CD4-positive, alpha-beta memory T cell (primary cell): ENCODE results near the gene AREL1. TPM values are rescaled to one million over a fixed set of nuclear protein-coding genes. Genes with fewer than 3 reads are reported as not detected.

Source experiments
- CTCF ChIA-PET: fragments of 350-600 bp; sonication (Branson Sonifier 250); formaldehyde crosslinking; loops from one replicate; lab custom pipeline; 2021; ENCODE audit warnings: inconsistent platforms; ENCODE audit not compliant: partially characterized antibody; lab: Charles Lee
- POLR2A ChIA-PET: fragments of 350-600 bp; sonication (Branson Sonifier 250); formaldehyde crosslinking; loops from one replicate; lab custom pipeline; 2021; ENCODE audit not compliant: partially characterized antibody; lab: Charles Lee
- DNase-seq, 5 donors: peaks; one replicate each; pipeline versions ENCODE4 v3.0.0 to v3.0.0-alpha.2; 2020 to 2022; ENCODE audit warnings: mixed read lengths in 1 of 5
- H3K27ac ChIP-seq: one replicate; pipeline ENCODE4 v1.7.0; 2013; ENCODE audit warnings: low read depth, low read length
- H3K27me3 ChIP-seq: 2 replicates; pipeline ENCODE4 v1.7.0; 2013; ENCODE audit warnings: mild to moderate bottlenecking, low read length, moderate library complexity; ENCODE audit not compliant: insufficient read depth
- H3K36me3 ChIP-seq: 2 replicates; pipeline ENCODE4 v1.7.0; 2013; ENCODE audit warnings: mild to moderate bottlenecking, low read length, moderate library complexity; ENCODE audit not compliant: insufficient read depth
- H3K4me1 ChIP-seq: 2 replicates; pipeline ENCODE4 v1.7.0; 2013; ENCODE audit warnings: mild to moderate bottlenecking, low read length, moderate library complexity; ENCODE audit not compliant: insufficient read depth
- H3K4me3 ChIP-seq, 2 donors: one replicate each; pipeline ENCODE4 v1.7.0; 2013; ENCODE audit warnings: low read length in 2 of 2, mild to moderate bottlenecking in 1 of 2
- H3K9me3 ChIP-seq, 2 donors: one replicate each; pipeline ENCODE4 v1.7.0; 2013; ENCODE audit warnings: low read length in 2 of 2, control low read depth in 1 of 2; ENCODE audit not compliant: control insufficient read depth in 1 of 2
- H3K27ac Mint-ChIP-seq, 7 donors: one replicate each; pipeline ENCODE4 v1.8.0; 2020 to 2021; ENCODE audit warnings: mixed read lengths in 7 of 7, mild to moderate bottlenecking in 6 of 7, inconsistent platforms in 3 of 7, moderate library complexity in 3 of 7
- H3K27me3 Mint-ChIP-seq, 2 donors: one replicate each; pipeline ENCODE4 v1.8.0; 2020 to 2021; ENCODE audit warnings: mixed read lengths in 2 of 2
- H3K36me3 Mint-ChIP-seq, 2 donors: one replicate each; pipeline ENCODE4 v1.8.0; 2020 to 2021; ENCODE audit warnings: mixed read lengths in 2 of 2, inconsistent platforms in 1 of 2, mild to moderate bottlenecking in 1 of 2
- H3K4me1 Mint-ChIP-seq, 4 donors: one replicate each; pipeline ENCODE4 v1.8.0; 2020 to 2021; ENCODE audit warnings: mixed read lengths in 4 of 4, mild to moderate bottlenecking in 1 of 4
- H3K4me3 Mint-ChIP-seq, 8 donors: one replicate each; pipeline ENCODE4 v1.8.0; 2020 to 2021; ENCODE audit warnings: mixed read lengths in 8 of 8, mild to moderate bottlenecking in 7 of 8, moderate library complexity in 6 of 8, inconsistent platforms in 3 of 8
- H3K9me3 Mint-ChIP-seq, 8 donors: one replicate each; pipeline ENCODE4 v1.8.0; 2020 to 2021; ENCODE audit warnings: mixed read lengths in 8 of 8, mild to moderate bottlenecking in 5 of 8, inconsistent platforms in 3 of 8, moderate library complexity in 1 of 8
- intact Hi-C: fragments of 100-400 bp; cut with micrococcal nuclease; formaldehyde crosslinking; loops from one replicate; pipeline ENCODE4 v1.15.1; 2023
- polyA plus RNA-seq, 2 donors: library from polyadenylated mRNA; unstranded; fragments of 300-500 nt; fragmentation: Illumina TruSeq; gene quantifications; one replicate each; pipeline ENCODE4 v1.2.3, GENCODE V29; 2021
- total RNA-seq, 2 experiments: library from RNA; stranded (reverse); gene quantifications; one replicate each; pipeline ENCODE4 v1.2.3, GENCODE V29; 2021

The AREL1 gene
- total and polyA plus RNA-seq, 4 experiments from 2014 or later = 16.2 to 46.1 (median 34.3) TPM

GRCh38 chr14:74649167-74649566, 63.7 kb downstream of the AREL1 start:
- H3K4me1 ChIP-seq = no peaks in the 10 kb centered on the region
- H3K27me3 ChIP-seq = no peaks in the 10 kb centered on the region
- Mint-ChIP-seq H3K4me3 (no peak overlapping the region), H3K27ac (peak overlapping the region in 1 of 7 donors; percentile 59), H3K9me3 (no peaks in the 10 kb centered on the region), H3K4me1 (peaks cover 4 to 16% (median 10%) of the 10 kb centered on the region in 4 donors), H3K27me3 (peaks cover 2 to 4% of the 10 kb centered on the region in 2 donors), H3K36me3 (no peaks in the 10 kb centered on the region)
- H3K27ac ChIP-seq = no peak overlapping the region
- POLR2A ChIA-PET = interaction anchor here (1.0 kb wide), 1 partner anchor 75 kb away, joined by 3 read pairs; no protein-coding TSS in a partner anchor
- no peak for DNase-seq
- H3K9me3 ChIP-seq = no peaks in the 10 kb centered on the region
- intact Hi-C loops = no loop called here
- no peaks in the 10 kb centered on the region for H3K36me3 ChIP-seq
- H3K4me3 ChIP-seq = no peak overlapping the region
- CTCF ChIA-PET = interaction anchor here (1.8 to 2.4 kb wide), 2 partner anchors 37 to 40 kb away, joined by 6 read pairs; partner anchors contain the start of gene LTBP2

- DNase-seq = no peak
- Histone ChIP-seq H3K9me3 (no peaks in the 10 kb centered on the region), H3K27ac (no peak overlapping the region), H3K4me1 (no peaks in the 10 kb centered on the region), H3K27me3 (no peaks in the 10 kb centered on the region), H3K36me3 (no peaks in the 10 kb centered on the region), H3K4me3 (no peak overlapping the region)
- no peak overlapping the region for H3K4me3 Mint-ChIP-seq
- CTCF ChIA-PET = interaction anchor here (1.8 to 2.4 kb wide), 2 partner anchors 37 to 39 kb away, joined by 6 read pairs; partner anchors contain the start of gene LTBP2
- H3K4me1 Mint-ChIP-seq = peaks cover 4 to 16% (median 10%) of the 10 kb centered on the region in 4 donors
- no peaks in the 10 kb centered on the region for H3K36me3 Mint-ChIP-seq
- H3K27me3 Mint-ChIP-seq = peaks cover 2 to 4% of the 10 kb centered on the region in 2 donors
- intact Hi-C loops = no loop called here
- H3K9me3 Mint-ChIP-seq = no peaks in the 10 kb centered on the region
- H3K27ac Mint-ChIP-seq = peak overlapping the region in 1 of 7 donors; percentile 59
- POLR2A ChIA-PET = no interaction called here
Measured at GRCh38 chr14:74648601-74649000, 64.3 kb downstream of the AREL1 start.

- Histone ChIP-seq H3K27me3 (no peaks in the 10 kb centered on the region), H3K36me3 (no peaks in the 10 kb centered on the region), H3K4me1 (no peaks in the 10 kb centered on the region), H3K9me3 (no peaks in the 10 kb centered on the region), H3K27ac (no peak overlapping the region), H3K4me3 (no peak overlapping the region)
- Mint-ChIP-seq H3K27ac (peak overlapping the region in 1 of 7 donors; percentile 45), H3K4me3 (no peak overlapping the region), H3K27me3 (peaks cover 2 to 4% of the 10 kb centered on the region in 2 donors), H3K9me3 (no peaks in the 10 kb centered on the region), H3K4me1 (peaks cover 4 to 16% (median 10%) of the 10 kb centered on the region in 4 donors), H3K36me3 (no peaks in the 10 kb centered on the region)
- intact Hi-C loops = no loop called here
- CTCF ChIA-PET = interaction anchor here (0.6 to 2.4 kb wide), 4 partner anchors 8 to 39 kb away, joined by 3 to 6 read pairs (median 4); partner anchors contain the start of gene LTBP2
- no peak for DNase-seq
- POLR2A ChIA-PET = no interaction called here
Measured at GRCh38 chr14:74647678-74648461, 65.0 kb downstream of the AREL1 start.

- peaks cover 2 to 4% of the 10 kb centered on the region in 2 donors for H3K27me3 Mint-ChIP-seq
- no peaks in the 10 kb centered on the region for H3K9me3 Mint-ChIP-seq
- no peak for DNase-seq
- H3K4me3 ChIP-seq = no peak overlapping the region
- no peaks in the 10 kb centered on the region for H3K9me3 ChIP-seq
- no peaks in the 10 kb centered on the region for H3K4me1 ChIP-seq
- intact Hi-C loops = no loop called here
- ChIA-PET CTCF (interaction anchor here (0.6 to 3.5 kb wide), 4 partner anchors 9 to 38 kb away, joined by 3 to 11 read pairs (median 4); no protein-coding TSS in a partner anchor), POLR2A (no interaction called here)
- no peaks in the 10 kb centered on the region for H3K36me3 Mint-ChIP-seq
- no peak overlapping the region for H3K27ac ChIP-seq
- no peak overlapping the region for H3K27ac Mint-ChIP-seq
- H3K4me1 Mint-ChIP-seq = peaks cover 4 to 16% (median 10%) of the 10 kb centered on the region in 4 donors
- no peaks in the 10 kb centered on the region for H3K36me3 ChIP-seq
- H3K27me3 ChIP-seq = no peaks in the 10 kb centered on the region
- H3K4me3 Mint-ChIP-seq = no peak overlapping the region
Measured at GRCh38 chr14:74647061-74647677, 65.7 kb downstream of the AREL1 start.

- POLR2A ChIA-PET = interaction anchor here (0.5 kb wide), 1 partner anchor 117 kb away, joined by 3 read pairs; no protein-coding TSS in a partner anchor
- H3K36me3 ChIP-seq = no peaks in the 10 kb centered on the region
- intact Hi-C loops = no loop called here
- peaks cover 2 to 4% of the 10 kb centered on the region in 2 donors for H3K27me3 Mint-ChIP-seq
- H3K27ac Mint-ChIP-seq = peak overlapping the region in 1 of 7 donors; percentile 46
- no peaks in the 10 kb centered on the region for H3K36me3 Mint-ChIP-seq
- H3K9me3 Mint-ChIP-seq = no peaks in the 10 kb centered on the region
- H3K4me1 Mint-ChIP-seq = peaks cover 0 to 5% (median 4%) of the 10 kb centered on the region in 4 donors
- no peaks in the 10 kb centered on the region for H3K27me3 ChIP-seq
- CTCF ChIA-PET = interaction anchor here (3.5 kb wide), 1 partner anchor 37 kb away, joined by 11 read pairs; no protein-coding TSS in a partner anchor
- H3K9me3 ChIP-seq = no peaks in the 10 kb centered on the region
- no peaks in the 10 kb centered on the region for H3K4me1 ChIP-seq
- H3K4me3 Mint-ChIP-seq = no peak overlapping the region
- H3K4me3 ChIP-seq = no peak overlapping the region
- DNase-seq = no peak
- H3K27ac ChIP-seq = no peak overlapping the region
Measured at GRCh38 chr14:74645756-74646470, 67.0 kb downstream of the AREL1 start.

GRCh38 chr14:74645244-74645643, 67.6 kb downstream of the AREL1 start:
- DNase-seq = no peak
- no peaks in the 10 kb centered on the region for H3K36me3 ChIP-seq
- no peak overlapping the region for H3K27ac ChIP-seq
- no peaks in the 10 kb centered on the region for H3K9me3 ChIP-seq
- POLR2A ChIA-PET = no interaction called here
- no peaks in the 10 kb centered on the region for H3K4me1 ChIP-seq
- no peak overlapping the region for H3K4me3 Mint-ChIP-seq
- CTCF ChIA-PET = interaction anchor here (1.1 to 3.5 kb wide), 3 partner anchors 27 to 36 kb away, joined by 3 to 11 read pairs (median 7); no protein-coding TSS in a partner anchor
- no peak overlapping the region for H3K4me3 ChIP-seq
- H3K9me3 Mint-ChIP-seq = no peaks in the 10 kb centered on the region
- no peaks in the 10 kb centered on the region for H3K4me1 Mint-ChIP-seq
- no peaks in the 10 kb centered on the region for H3K27me3 ChIP-seq
- H3K36me3 Mint-ChIP-seq = no peaks in the 10 kb centered on the region
- H3K27me3 Mint-ChIP-seq = peaks cover 2 to 4% of the 10 kb centered on the region in 2 donors
- H3K27ac Mint-ChIP-seq = no peak overlapping the region
- intact Hi-C loops = no loop called here
